SH-SY5Y (cell line): ENCODE measurements around the gene TBC1D8.

Source experiments
- GATA2 ChIP-seq: IDR thresholded peaks from 2 replicates; pipeline ENCODE4 v1.6.1; 2011; ENCODE audit warnings: mild to moderate bottlenecking, low read depth, low read length
- GATA3 ChIP-seq: IDR thresholded peaks from 2 replicates; pipeline ENCODE4 v1.6.1; 2011; ENCODE audit warnings: low read depth, mild to moderate bottlenecking, low read length, moderate library complexity

DNA sequence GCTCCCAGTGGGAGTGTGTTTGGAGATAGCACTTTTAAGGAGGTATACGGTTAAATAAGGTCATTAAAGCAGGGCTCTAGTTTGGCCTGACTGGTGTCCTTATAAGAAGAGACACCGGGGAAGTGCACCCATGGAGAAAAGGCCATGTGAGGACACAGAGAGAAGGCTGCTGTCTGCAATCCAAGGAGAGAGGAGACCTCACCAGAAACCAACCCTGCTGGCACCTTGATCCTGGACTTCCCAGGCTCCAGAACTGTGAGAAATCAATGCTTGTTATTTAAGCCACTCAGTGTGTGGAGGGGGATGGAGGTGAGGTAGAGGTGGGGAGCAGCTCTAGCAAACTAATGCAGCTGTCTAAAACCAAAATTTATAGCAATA is 87.1 kb downstream of the TBC1D8 start:
- TF ChIP-seq GATA3 = no peak
- TF ChIP-seq GATA2 = no peak
